ENCODE measurements around the gene ATG2A. TPM values are rescaled to one million over a fixed set of nuclear protein-coding genes. Genes with fewer than 3 reads are reported as not detected.

The ATG2A gene
- total RNA-seq, 5 donors from 2014 or later (not counting 1 experiment from before 2014, with no cell fraction given): 50.9 to 165 (median 55.4) TPM

GRCh38 chr11:64869571-64870175, 47.3 kb downstream of the ATG2A start:
- no peaks in the 10 kb centered on the region for H3K27me3 Mint-ChIP-seq
- peak overlapping the region; percentile 38 to 41 for H3K4me3 ChIP-seq (ENCODE audit: control insufficient read depth in 1 of 2, extremely low read depth in 1 of 2, low read length in 1 of 2)
- H3K27me3 ChIP-seq (replicated peaks in 1 of 2; ENCODE audit: control insufficient read depth in 2 of 2, extremely low read depth in 1 of 2, insufficient read depth in 2 of 2, low read length in 1 of 2): no peaks in the 10 kb centered on the region
- peaks cover 78 to 90% (median 90%) of the 10 kb centered on the region in 3 donors for H3K4me1 Mint-ChIP-seq
- WGBS (ENCODE audit: insufficient coverage): 7% methylated on average over 5 of the region's 9 CpGs
- CTCF ChIA-PET: interaction anchor here in 1 of 2 donors (1.1 to 2.9 kb wide), 5 partner anchors 8 to 91 kb away, joined by 3 to 14 read pairs (median 4); partner anchors contain the start of gene EHD1
- peaks cover 42% of the 10 kb centered on the region for H3K36me3 Mint-ChIP-seq
- peak; percentile 15 to 50 (median 40) for ATAC-seq (replicated peaks in 1 of 4)
- POLR2A ChIA-PET: interaction anchor here (0.5 to 2.1 kb wide), 5 partner anchors 8 to 180 kb away, joined by 3 to 5 read pairs (median 4); partner anchors contain the start of gene EHD1 (in 1 of the 2)
- H3K4me1 ChIP-seq (ENCODE audit: control insufficient read depth in 1 of 2, extremely low read depth in 1 of 2, insufficient read depth in 2 of 2, low read length in 2 of 2): peaks cover 60 to 100% of the 10 kb centered on the region in 2 experiments
- no peaks in the 10 kb centered on the region for H3K9me3 Mint-ChIP-seq
- H3K27ac Mint-ChIP-seq: peak overlapping the region; percentile 95 to 96
- H3K4me3 Mint-ChIP-seq: peak overlapping the region; percentile 72 to 78 (median 78)
- H3K9me3 ChIP-seq: no peaks in the 10 kb centered on the region
- peaks cover 13 to 60% of the 10 kb centered on the region in 2 donors for H3K36me3 ChIP-seq (ENCODE audit: control insufficient read depth in 2 of 2, extremely low read depth in 1 of 2, insufficient read depth in 1 of 2, low read length in 1 of 2)
- DNase-seq: peak in 2 of 35 experiments; percentile 19 to 53
- H3K27ac ChIP-seq (ENCODE audit: low read length): peak overlapping the region; percentile 53

GRCh38 chr11:64868904-64869570, 48.0 kb downstream of the ATG2A start:
- Histone ChIP-seq H3K36me3 (ENCODE audit: control insufficient read depth in 2 of 2, extremely low read depth in 1 of 2, insufficient read depth in 1 of 2, low read length in 1 of 2) (peaks cover 11 to 55% of the 10 kb centered on the region in 2 donors), H3K27ac (ENCODE audit: low read length) (peak overlapping the region; percentile 53), H3K4me3 (ENCODE audit: control insufficient read depth in 1 of 2, extremely low read depth in 1 of 2, low read length in 1 of 2) (peak overlapping the region in 1 of 2 donors; percentile 38), H3K27me3 (replicated peaks in 1 of 2; ENCODE audit: control insufficient read depth in 2 of 2, extremely low read depth in 1 of 2, insufficient read depth in 2 of 2, low read length in 1 of 2) (no peaks in the 10 kb centered on the region), H3K9me3 (no peaks in the 10 kb centered on the region), H3K4me1 (ENCODE audit: control insufficient read depth in 1 of 2, extremely low read depth in 1 of 2, insufficient read depth in 2 of 2, low read length in 2 of 2) (peaks cover 64 to 100% of the 10 kb centered on the region in 2 experiments)
- Mint-ChIP-seq H3K4me3 (peak overlapping the region; percentile 72 to 78 (median 78)), H3K27ac (peak overlapping the region; percentile 95 to 96), H3K9me3 (no peaks in the 10 kb centered on the region), H3K36me3 (peaks cover 36% of the 10 kb centered on the region), H3K27me3 (no peaks in the 10 kb centered on the region), H3K4me1 (peaks cover 78 to 91% (median 90%) of the 10 kb centered on the region in 3 donors)
- peak; percentile 41 to 58 (median 42) for ATAC-seq (replicated peaks in 1 of 4)
- ChIA-PET CTCF (interaction anchor here in 1 of 2 donors (1.1 to 2.9 kb wide), 5 partner anchors 8 to 90 kb away, joined by 3 to 14 read pairs (median 4); partner anchors contain the start of gene EHD1), POLR2A (interaction anchor here (0.5 to 2.1 kb wide), 4 partner anchors 9 to 180 kb away, joined by 3 to 5 read pairs (median 4); partner anchors contain the start of gene EHD1 (in 1 of the 2))
- WGBS (ENCODE audit: insufficient coverage): 25% methylated on average over 16 of the region's 21 CpGs
- peak in 2 of 35 experiments; percentile 48 to 62 for DNase-seq

- peak overlapping the region; percentile 95 to 96 for H3K27ac Mint-ChIP-seq
- H3K36me3 ChIP-seq (ENCODE audit: control insufficient read depth in 2 of 2, extremely low read depth in 1 of 2, insufficient read depth in 1 of 2, low read length in 1 of 2): peaks cover 11 to 55% of the 10 kb centered on the region in 2 donors
- no peaks in the 10 kb centered on the region for H3K27me3 Mint-ChIP-seq
- peak overlapping the region; percentile 72 to 78 (median 78) for H3K4me3 Mint-ChIP-seq
- peaks cover 31% of the 10 kb centered on the region for H3K36me3 Mint-ChIP-seq
- DNase-seq (no peak), ATAC-seq (replicated peaks in 1 of 4) (no peak)
- H3K9me3 Mint-ChIP-seq: no peaks in the 10 kb centered on the region
- no peaks in the 10 kb centered on the region for H3K27me3 ChIP-seq (replicated peaks in 1 of 2; ENCODE audit: control insufficient read depth in 2 of 2, extremely low read depth in 1 of 2, insufficient read depth in 2 of 2, low read length in 1 of 2)
- ChIA-PET CTCF (interaction anchor here in 1 of 2 donors (0.6 to 2.9 kb wide), 3 partner anchors 9 to 22 kb away, joined by 4 to 14 read pairs (median 11); no protein-coding TSS in a partner anchor), POLR2A (interaction anchor here (0.7 to 2.1 kb wide), 2 partner anchors 10 to 11 kb away, joined by 5 read pairs; no protein-coding TSS in a partner anchor)
- H3K4me1 Mint-ChIP-seq: peaks cover 82 to 96% (median 95%) of the 10 kb centered on the region in 3 donors
- no peaks in the 10 kb centered on the region for H3K9me3 ChIP-seq
- peak overlapping the region in 1 of 2 donors; percentile 2 for H3K4me3 ChIP-seq (ENCODE audit: control insufficient read depth in 1 of 2, extremely low read depth in 1 of 2, low read length in 1 of 2)
- WGBS (ENCODE audit: insufficient coverage): 39% methylated on average over 14 of the region's 28 CpGs
- peaks cover 72 to 100% of the 10 kb centered on the region in 2 experiments for H3K4me1 ChIP-seq (ENCODE audit: control insufficient read depth in 1 of 2, extremely low read depth in 1 of 2, insufficient read depth in 2 of 2, low read length in 2 of 2)
- peak overlapping the region; percentile 53 for H3K27ac ChIP-seq (ENCODE audit: low read length)
Measured at GRCh38 chr11:64867748-64868462, 49.1 kb downstream of the ATG2A start.

- H3K36me3 ChIP-seq (ENCODE audit: control insufficient read depth in 2 of 2, extremely low read depth in 1 of 2, insufficient read depth in 1 of 2, low read length in 1 of 2): peaks cover 11 to 37% of the 10 kb centered on the region in 2 donors
- Mint-ChIP-seq H3K4me1 (peaks cover 88 to 94% (median 93%) of the 10 kb centered on the region in 3 donors), H3K9me3 (no peaks in the 10 kb centered on the region), H3K36me3 (peaks cover 22% of the 10 kb centered on the region), H3K27me3 (no peaks in the 10 kb centered on the region), H3K4me3 (peak overlapping the region; percentile 32 to 82 (median 74)), H3K27ac (peak overlapping the region; percentile 98 to 99)
- WGBS (ENCODE audit: insufficient coverage): no CpG with 5 or more reads among the region's 4 CpGs
- DNase-seq (peak in 2 of 35 experiments; percentile 40 to 65), ATAC-seq (replicated peaks in 1 of 4) (no peak)
- H3K4me1 ChIP-seq (ENCODE audit: control insufficient read depth in 1 of 2, extremely low read depth in 1 of 2, insufficient read depth in 2 of 2, low read length in 2 of 2): peaks cover 72 to 100% of the 10 kb centered on the region in 2 experiments
- no peak overlapping the region for H3K4me3 ChIP-seq (ENCODE audit: control insufficient read depth in 1 of 2, extremely low read depth in 1 of 2, low read length in 1 of 2)
- ChIA-PET CTCF (interaction anchor here in 1 of 2 donors (0.9 to 1.6 kb wide), 2 partner anchors 13 to 19 kb away, joined by 3 to 5 read pairs; no protein-coding TSS in a partner anchor), POLR2A (interaction anchor here in 1 of 2 donors (2.1 kb wide), 1 partner anchor 9 kb away, joined by 7 read pairs; no protein-coding TSS in a partner anchor)
- no peaks in the 10 kb centered on the region for H3K9me3 ChIP-seq
- peak overlapping the region; percentile 89 for H3K27ac ChIP-seq (ENCODE audit: low read length)
- H3K27me3 ChIP-seq (replicated peaks in 1 of 2; ENCODE audit: control insufficient read depth in 2 of 2, extremely low read depth in 1 of 2, insufficient read depth in 2 of 2, low read length in 1 of 2): no peaks in the 10 kb centered on the region
Measured at GRCh38 chr11:64866173-64866491, 50.9 kb downstream of the ATG2A start.

- Histone ChIP-seq H3K27me3 (replicated peaks in 1 of 2; ENCODE audit: control insufficient read depth in 2 of 2, extremely low read depth in 1 of 2, insufficient read depth in 2 of 2, low read length in 1 of 2) (no peaks in the 10 kb centered on the region), H3K9me3 (no peaks in the 10 kb centered on the region), H3K36me3 (ENCODE audit: control insufficient read depth in 2 of 2, extremely low read depth in 1 of 2, insufficient read depth in 1 of 2, low read length in 1 of 2) (peaks cover 11 to 31% of the 10 kb centered on the region in 2 donors), H3K4me3 (ENCODE audit: control insufficient read depth in 1 of 2, extremely low read depth in 1 of 2, low read length in 1 of 2) (peak overlapping the region; percentile 29 to 39), H3K4me1 (ENCODE audit: control insufficient read depth in 1 of 2, extremely low read depth in 1 of 2, insufficient read depth in 2 of 2, low read length in 2 of 2) (peaks cover 68 to 100% of the 10 kb centered on the region in 2 experiments), H3K27ac (ENCODE audit: low read length) (peak overlapping the region; percentile 89)
- ChIA-PET CTCF (interaction anchor here in 1 of 2 donors (0.6 to 1.6 kb wide), 3 partner anchors 12 to 35 kb away, joined by 3 to 5 read pairs (median 3); no protein-coding TSS in a partner anchor), POLR2A (interaction anchor here (0.5 to 2.1 kb wide), 3 partner anchors 10 to 77 kb away, joined by 3 to 7 read pairs (median 4); no protein-coding TSS in a partner anchor)
- H3K9me3 Mint-ChIP-seq: no peaks in the 10 kb centered on the region
- peak overlapping the region; percentile 98 to 99 for H3K27ac Mint-ChIP-seq
- peak in 2 of 4 experiments; percentile 14 to 16 for ATAC-seq (replicated peaks in 1 of 4)
- no peaks in the 10 kb centered on the region for H3K27me3 Mint-ChIP-seq
- DNase-seq: no peak
- 36% methylated on average over 11 of the region's 15 CpGs for WGBS (ENCODE audit: insufficient coverage)
- peaks cover 22% of the 10 kb centered on the region for H3K36me3 Mint-ChIP-seq
- H3K4me3 Mint-ChIP-seq: peak overlapping the region; percentile 68 to 82 (median 74)
- H3K4me1 Mint-ChIP-seq: peaks cover 88 to 94% (median 93%) of the 10 kb centered on the region in 3 donors
Measured at GRCh38 chr11:64865286-64866172, 51.5 kb downstream of the ATG2A start.

Data from T-cell (primary cell).